Skeletal muscle cell (primary cell): Measurements from ENCODE around the gene GOLGA6L22.
"Not testable (repeated sequence)": the region's sequence is repeated elsewhere in the genome, so short reads cannot be mapped to it uniquely, and the experiment has no call there.

Experiments
- DNase-seq: peaks from one replicate; pipeline ENCODE4 v3.0.0-alpha.2; 2010; ENCODE audit warnings: low read depth
- H3K4me3 ChIP-seq: 2 replicates; pipeline ENCODE4 v1.5.1; 2011; ENCODE audit warnings: low read depth, mild to moderate bottlenecking, control low read depth, low read length, moderate library complexity

The GOLGA6L22 gene

DNA sequence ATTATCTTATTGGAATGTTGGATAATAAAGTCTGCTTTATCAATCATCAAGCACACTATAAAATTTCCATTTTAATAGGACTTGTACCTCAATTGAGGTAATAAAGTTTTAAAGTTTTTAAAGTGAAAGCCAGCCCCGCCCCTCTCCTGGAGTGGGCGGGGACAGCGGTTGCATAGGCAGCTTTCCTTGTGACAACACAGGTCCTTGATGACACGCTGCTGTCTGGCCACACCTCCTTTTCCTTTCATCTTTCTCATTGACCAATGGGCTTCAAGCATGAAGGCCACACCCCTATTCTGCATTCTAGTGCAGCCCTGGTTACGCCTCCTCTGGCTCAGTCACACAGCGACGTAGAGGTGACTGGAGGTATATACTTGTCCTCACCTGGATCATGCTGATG is at the start of gene GOLGA6L22:
GOLGA6L22 (plus strand) TSS at position 301 of the 400 bp plus-strand sequence; CDS start at position 392, 91 bp downstream.
- not testable (repeated sequence) for H3K4me3 ChIP-seq, DNase-seq

GRCh38 chr15:22417288-22417687 is 41.4 kb upstream of the GOLGA6L22 start:
- not testable (repeated sequence) for DNase-seq, H3K4me3 ChIP-seq

DNA sequence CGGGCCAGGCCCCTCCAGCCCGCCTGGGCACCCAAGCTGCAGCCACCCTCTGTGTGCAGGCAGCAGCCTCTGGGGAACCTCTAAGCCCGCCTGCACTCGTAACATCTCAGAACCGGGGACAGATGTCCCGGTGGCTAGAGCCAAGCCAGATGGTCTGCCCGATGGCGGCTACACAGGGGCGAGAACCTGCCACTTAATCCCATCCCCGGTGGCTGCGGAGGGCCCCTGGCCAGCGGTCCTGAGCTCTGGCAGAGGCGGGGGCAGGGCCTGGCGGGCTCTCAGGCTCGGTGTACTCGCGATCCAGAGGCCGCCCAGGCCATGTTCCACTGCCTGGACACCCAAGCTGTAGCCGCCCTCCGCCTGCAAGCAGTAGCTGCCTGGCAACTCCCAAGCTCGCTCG is 40.9 kb upstream of the GOLGA6L22 start:
- H3K4me3 ChIP-seq, DNase-seq: not testable (repeated sequence)

GRCh38 chr15:22418212-22418611 is 40.5 kb upstream of the GOLGA6L22 start:
- H3K4me3 ChIP-seq, DNase-seq: not testable (repeated sequence)

DNA sequence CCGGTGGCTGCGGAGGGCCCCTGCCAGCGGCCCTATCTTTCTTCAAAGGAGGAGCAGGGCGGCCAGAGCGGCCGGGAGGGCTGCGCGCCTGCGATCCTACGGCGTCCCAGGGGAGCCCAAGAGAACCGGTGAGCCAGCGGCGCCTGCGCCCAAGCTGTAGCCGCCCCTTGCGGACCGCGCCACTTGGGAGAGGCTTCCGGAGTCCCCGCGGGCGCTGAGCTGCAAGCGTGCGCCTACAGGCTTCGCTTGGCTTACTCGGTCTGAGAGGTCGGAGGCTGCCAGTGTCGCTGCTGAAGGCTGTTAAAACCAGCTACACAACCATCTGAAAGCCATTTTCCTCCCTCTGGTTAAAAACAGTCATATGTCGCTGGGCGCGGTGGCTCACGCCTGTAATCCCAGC is 40.0 kb upstream of the GOLGA6L22 start:
- H3K4me3 ChIP-seq, DNase-seq: not testable (repeated sequence)

DNA sequence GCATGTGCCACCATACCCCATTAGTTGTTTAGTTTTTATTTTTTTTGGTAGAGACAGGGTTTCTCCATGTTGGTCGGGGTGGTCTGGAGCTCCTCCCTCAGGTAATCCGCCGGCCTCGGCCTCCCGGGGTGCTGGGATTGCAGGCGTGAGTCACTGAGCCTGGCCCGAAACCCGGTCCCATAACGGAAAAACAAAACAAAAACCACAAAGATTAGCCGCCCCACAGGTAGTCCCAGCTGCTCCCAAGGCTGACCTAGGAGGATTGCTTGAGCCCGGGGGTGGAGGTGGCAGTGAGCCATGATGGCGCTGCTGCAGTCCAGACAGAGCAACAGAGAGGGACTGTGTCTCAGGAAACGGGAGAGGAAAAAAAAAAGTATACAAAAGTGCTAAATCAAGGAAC is 38.4 kb upstream of the GOLGA6L22 start:
- not testable (repeated sequence) for H3K4me3 ChIP-seq, DNase-seq

- DNase-seq, H3K4me3 ChIP-seq: not testable (repeated sequence)
These were observed 29.3 kb upstream of the GOLGA6L22 start for GRCh38 chr15:22429426-22429825.

- not testable (repeated sequence) for H3K4me3 ChIP-seq, DNase-seq
These were observed 27.0 kb upstream of the GOLGA6L22 start for GRCh38 chr15:22431687-22432086.

DNA sequence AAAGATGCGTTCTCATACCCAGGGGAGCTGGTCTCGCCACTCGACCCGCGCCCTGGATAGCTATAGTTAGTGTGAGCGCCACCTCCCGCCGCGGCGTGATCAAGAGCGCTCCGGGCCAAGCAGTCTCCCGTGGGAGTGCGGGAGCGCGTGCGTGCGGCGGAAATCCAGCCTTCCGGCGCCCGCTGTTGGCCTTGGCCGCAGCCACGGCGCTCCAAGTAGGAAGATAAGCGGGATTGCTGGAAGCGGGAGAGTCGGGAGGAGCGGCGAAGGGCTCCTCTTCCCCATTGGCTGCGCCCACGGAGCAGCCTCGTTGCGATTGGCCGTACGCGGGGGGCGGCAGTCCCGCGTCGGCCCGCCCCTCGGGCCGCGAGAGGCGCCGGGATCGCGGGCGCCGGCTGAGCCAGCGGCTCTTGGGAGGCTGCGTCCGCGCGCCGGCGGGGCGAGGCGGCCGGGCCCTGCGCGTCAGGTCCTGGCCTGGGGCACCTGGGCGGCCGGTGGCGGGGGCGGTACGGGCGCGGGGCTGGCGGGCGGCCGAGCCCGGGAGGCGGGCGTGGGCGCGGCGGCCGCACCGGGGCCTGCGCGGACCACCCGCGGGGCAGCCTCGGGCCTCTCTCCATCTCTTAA is 35.9 kb downstream of the GOLGA6L22 start:
- H3K4me3 ChIP-seq, DNase-seq: not testable (repeated sequence)

- DNase-seq, H3K4me3 ChIP-seq: not testable (repeated sequence)
These were observed 38.5 kb downstream of the GOLGA6L22 start for GRCh38 chr15:22497200-22497599.

- H3K4me3 ChIP-seq, DNase-seq: not testable (repeated sequence)
These were observed 39.7 kb downstream of the GOLGA6L22 start for GRCh38 chr15:22498220-22498925.

DNA sequence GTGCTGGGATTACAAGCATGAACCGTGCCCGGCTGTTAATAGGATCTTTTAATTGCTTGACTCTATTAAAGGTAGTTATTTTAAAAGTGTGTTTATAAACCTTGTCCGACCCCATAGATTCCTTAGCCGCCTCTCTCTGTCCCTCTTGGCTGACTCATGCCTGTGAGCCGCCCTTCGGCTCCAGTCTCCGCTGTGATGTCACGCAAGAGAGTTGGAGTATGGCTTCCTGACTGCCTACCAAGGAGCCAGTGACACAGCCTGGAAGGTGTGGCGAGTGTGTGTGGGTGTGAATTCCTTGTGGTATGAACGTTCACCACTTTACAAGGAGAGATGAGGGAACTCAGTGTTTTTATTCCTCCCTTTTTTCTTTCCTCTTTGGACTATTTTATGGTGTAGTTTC is 43.6 kb downstream of the GOLGA6L22 start:
- H3K4me3 ChIP-seq, DNase-seq: not testable (repeated sequence)

- H3K4me3 ChIP-seq, DNase-seq: not testable (repeated sequence)
These were observed 48.3 kb downstream of the GOLGA6L22 start for GRCh38 chr15:22506959-22507358.

DNA sequence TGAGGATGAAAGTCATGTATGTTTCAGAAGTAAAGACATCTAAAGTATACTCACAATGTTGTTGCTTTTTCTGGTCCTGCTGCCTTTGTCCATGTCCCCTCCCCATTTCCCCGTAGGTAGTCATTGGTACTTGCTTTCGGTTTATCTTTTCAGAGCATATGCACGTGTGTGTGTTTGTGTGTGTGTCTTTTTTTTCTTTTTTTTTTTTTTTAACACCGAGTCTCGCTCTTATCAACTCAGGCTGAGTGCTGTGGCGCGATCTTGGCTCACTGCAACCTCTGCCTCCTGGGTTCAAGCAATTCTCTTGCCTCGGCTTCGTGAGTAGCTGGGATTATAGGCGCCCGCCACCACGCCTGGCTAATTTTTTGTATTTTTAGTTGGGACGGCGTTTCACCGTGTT is 57.4 kb downstream of the GOLGA6L22 start:
- DNase-seq, H3K4me3 ChIP-seq: not testable (repeated sequence)
